Measurements from ENCODE around the gene DLGAP1. TPM values are rescaled to one million over a fixed set of nuclear protein-coding genes. Genes with fewer than 3 reads are reported as not detected.
"Not testable (repeated sequence)": the region's sequence is repeated elsewhere in the genome, so short reads cannot be mapped to it uniquely, and the experiment has no call there.

DLGAP1 gene
- total and polyA plus RNA-seq, 4 donors = 16.5 to 30.7 (median 29.7) TPM

DNA sequence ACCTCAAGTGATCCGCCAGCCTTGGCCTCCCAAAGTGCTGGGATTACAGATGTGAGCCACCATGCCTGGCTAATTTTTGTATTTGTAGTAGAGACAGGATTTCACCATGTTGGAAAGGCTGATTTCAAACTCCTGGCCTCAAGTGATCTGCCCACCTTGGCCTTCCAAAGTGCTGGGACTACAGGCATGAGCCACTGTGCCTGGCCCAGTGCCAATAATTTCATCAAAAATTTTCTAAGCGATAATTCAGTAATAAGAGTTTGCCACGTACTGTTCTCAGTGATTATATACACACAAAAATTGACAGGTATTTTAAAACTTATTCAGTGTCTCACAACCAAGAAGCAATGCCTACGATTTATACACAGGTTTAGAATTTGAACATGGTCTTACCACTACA, 143.2 kb downstream of the DLGAP1 start:
- WGBS (ENCODE audit: insufficient coverage) = 100% methylated on average over 1 of the region's 4 CpGs
- not testable (repeated sequence) for DNase-seq (ENCODE audit: low read depth in 4 of 6, low spot score in 6 of 6); H3K4me3 ChIP-seq (ENCODE audit: low read depth, low read length)

DNA sequence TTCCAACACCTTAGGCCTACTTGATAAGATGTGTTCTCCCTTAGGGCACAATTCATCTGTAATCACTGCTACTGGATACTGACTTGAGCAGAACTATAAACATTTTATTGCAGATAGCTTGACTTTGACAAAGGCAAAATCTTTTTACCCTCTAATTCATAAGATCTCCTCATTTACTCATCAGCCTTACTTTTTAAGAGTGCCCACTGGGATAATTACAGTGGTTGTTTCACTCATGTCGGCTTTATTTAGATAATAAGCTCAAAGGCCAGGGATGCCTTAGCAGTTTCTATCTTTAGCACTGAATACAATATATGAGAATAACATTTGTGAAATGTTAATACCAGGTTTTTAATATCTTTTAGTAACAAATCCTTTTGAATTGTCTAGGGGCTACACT, 144.0 kb downstream of the DLGAP1 start:
- no CpG with 5 or more reads among the region's 1 CpG for WGBS (ENCODE audit: insufficient coverage)
- H3K27me3 ChIP-seq (ENCODE audit: control insufficient read depth, insufficient read depth, low read length) = no peaks in the 10 kb centered on the region
- H3K4me3 ChIP-seq (ENCODE audit: low read depth, low read length) = no peak overlapping the region
- H3K9me3 ChIP-seq (ENCODE audit: control insufficient read depth, insufficient read depth, low read length) = no peaks in the 10 kb centered on the region
- H3K4me1 ChIP-seq (ENCODE audit: control insufficient read depth, insufficient read depth, low read length) = no peaks in the 10 kb centered on the region
- no peaks in the 10 kb centered on the region for H3K36me3 ChIP-seq (ENCODE audit: control insufficient read depth, insufficient read depth, low read length)
- peak in 2 of 6 donors; percentile 20 to 75 for DNase-seq (ENCODE audit: low read depth in 4 of 6, low spot score in 6 of 6)
- H3K27ac ChIP-seq (ENCODE audit: low read depth, low read length) = no peak overlapping the region

More for the DNA sequence above, 143.2 kb downstream of the DLGAP1 start:
- H3K36me3 ChIP-seq (ENCODE audit: control insufficient read depth, insufficient read depth, low read length); H3K9me3 ChIP-seq (ENCODE audit: control insufficient read depth, insufficient read depth, low read length); H3K27ac ChIP-seq (ENCODE audit: low read depth, low read length); H3K27me3 ChIP-seq (ENCODE audit: control insufficient read depth, insufficient read depth, low read length); H3K4me1 ChIP-seq (ENCODE audit: control insufficient read depth, insufficient read depth, low read length): not testable (repeated sequence)

GRCh38 chr18:4309227-4309626, 145.9 kb downstream of the DLGAP1 start:
- no peaks in the 10 kb centered on the region for H3K36me3 ChIP-seq (ENCODE audit: control insufficient read depth, insufficient read depth, low read length)
- WGBS (ENCODE audit: insufficient coverage) = 100% methylated on average over 2 of the region's 5 CpGs
- H3K27ac ChIP-seq (ENCODE audit: low read depth, low read length) = no peak overlapping the region
- DNase-seq (ENCODE audit: low read depth in 4 of 6, low spot score in 6 of 6) = no peak
- no peaks in the 10 kb centered on the region for H3K9me3 ChIP-seq (ENCODE audit: control insufficient read depth, insufficient read depth, low read length)
- no peaks in the 10 kb centered on the region for H3K27me3 ChIP-seq (ENCODE audit: control insufficient read depth, insufficient read depth, low read length)
- no peak overlapping the region for H3K4me3 ChIP-seq (ENCODE audit: low read depth, low read length)
- no peaks in the 10 kb centered on the region for H3K4me1 ChIP-seq (ENCODE audit: control insufficient read depth, insufficient read depth, low read length)

DNA sequence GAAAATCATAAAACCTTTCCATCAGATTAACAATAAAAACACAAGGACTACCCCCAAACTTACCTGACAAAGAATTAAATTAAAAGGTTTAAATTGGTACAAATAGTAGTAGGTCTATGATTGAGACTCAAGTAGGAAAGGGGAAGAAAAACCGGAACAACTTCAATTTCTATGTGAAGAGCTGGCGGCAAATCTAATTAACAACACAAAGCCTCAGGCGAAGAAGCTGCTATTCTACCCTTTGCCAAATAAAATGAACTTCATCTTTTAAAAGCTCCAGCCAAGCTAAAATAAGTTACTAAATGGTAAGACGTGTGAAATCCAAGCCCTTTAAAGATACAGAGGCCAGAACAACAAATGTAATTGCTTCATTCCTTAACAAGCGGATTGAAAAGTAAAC, 146.5 kb downstream of the DLGAP1 start:
- H3K4me1 ChIP-seq (ENCODE audit: control insufficient read depth, insufficient read depth, low read length) = no peaks in the 10 kb centered on the region
- peak in 1 of 6 donors; percentile 27 for DNase-seq (ENCODE audit: low read depth in 4 of 6, low spot score in 6 of 6)
- H3K27ac ChIP-seq (ENCODE audit: low read depth, low read length) = no peak overlapping the region
- H3K27me3 ChIP-seq (ENCODE audit: control insufficient read depth, insufficient read depth, low read length) = no peaks in the 10 kb centered on the region
- no peak overlapping the region for H3K4me3 ChIP-seq (ENCODE audit: low read depth, low read length)
- H3K9me3 ChIP-seq (ENCODE audit: control insufficient read depth, insufficient read depth, low read length) = no peaks in the 10 kb centered on the region
- H3K36me3 ChIP-seq (ENCODE audit: control insufficient read depth, insufficient read depth, low read length) = no peaks in the 10 kb centered on the region
- WGBS (ENCODE audit: insufficient coverage) = no CpG with 5 or more reads among the region's 5 CpGs

DNA sequence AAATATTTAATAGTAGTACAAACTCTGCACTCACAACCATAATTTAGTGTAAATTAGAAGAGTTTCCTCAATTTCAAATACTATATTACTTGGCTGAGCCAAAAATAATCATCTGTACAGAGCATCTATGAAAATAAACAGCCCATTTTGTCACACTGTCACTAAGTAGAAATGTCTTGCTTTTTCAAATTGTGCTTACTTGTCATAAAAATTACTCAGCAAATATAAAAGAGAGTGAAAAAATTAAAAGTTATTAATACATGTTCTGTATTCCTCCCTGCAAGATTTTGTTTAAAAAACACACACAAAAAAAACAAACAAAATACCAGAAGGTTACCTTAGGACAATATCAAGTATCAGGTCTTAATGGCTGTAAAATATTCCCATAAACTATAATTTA, 155.7 kb downstream of the DLGAP1 start:
- H3K4me3 ChIP-seq (ENCODE audit: low read depth, low read length) = no peak overlapping the region
- no peak overlapping the region for H3K27ac ChIP-seq (ENCODE audit: low read depth, low read length)
- no peaks in the 10 kb centered on the region for H3K36me3 ChIP-seq (ENCODE audit: control insufficient read depth, insufficient read depth, low read length)
- H3K27me3 ChIP-seq (ENCODE audit: control insufficient read depth, insufficient read depth, low read length) = no peaks in the 10 kb centered on the region
- H3K9me3 ChIP-seq (ENCODE audit: control insufficient read depth, insufficient read depth, low read length) = no peaks in the 10 kb centered on the region
- no peak for DNase-seq (ENCODE audit: low read depth in 4 of 6, low spot score in 6 of 6)
- no peaks in the 10 kb centered on the region for H3K4me1 ChIP-seq (ENCODE audit: control insufficient read depth, insufficient read depth, low read length)

DNA sequence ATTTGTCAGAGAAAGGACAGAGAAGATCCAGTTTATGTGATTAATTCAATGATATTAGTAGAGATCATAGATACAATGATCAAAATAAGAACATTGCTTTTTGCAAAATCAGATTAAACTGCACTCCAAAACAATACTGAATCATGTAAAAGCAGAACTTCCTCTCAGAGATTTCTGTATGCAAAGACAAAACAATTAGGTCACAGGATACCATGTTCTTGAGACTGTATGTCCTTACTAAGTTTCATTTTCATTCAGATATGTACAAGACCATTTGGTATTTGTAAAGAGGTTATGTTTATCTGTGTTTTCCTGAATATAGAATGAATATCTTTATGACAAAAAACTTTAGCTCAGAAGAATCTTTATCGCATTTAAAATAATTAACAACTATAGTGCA, 161.8 kb downstream of the DLGAP1 start:
- Histone ChIP-seq H3K4me3 (ENCODE audit: low read depth, low read length) (no peak overlapping the region), H3K36me3 (ENCODE audit: control insufficient read depth, insufficient read depth, low read length) (no peaks in the 10 kb centered on the region), H3K27me3 (ENCODE audit: control insufficient read depth, insufficient read depth, low read length) (no peaks in the 10 kb centered on the region), H3K4me1 (ENCODE audit: control insufficient read depth, insufficient read depth, low read length) (no peaks in the 10 kb centered on the region), H3K27ac (ENCODE audit: low read depth, low read length) (no peak overlapping the region), H3K9me3 (ENCODE audit: control insufficient read depth, insufficient read depth, low read length) (no peaks in the 10 kb centered on the region)
- no peak for DNase-seq (ENCODE audit: low read depth in 4 of 6, low spot score in 6 of 6)
- WGBS (ENCODE audit: insufficient coverage) = no CpG with 5 or more reads among the region's 1 CpG

DNA sequence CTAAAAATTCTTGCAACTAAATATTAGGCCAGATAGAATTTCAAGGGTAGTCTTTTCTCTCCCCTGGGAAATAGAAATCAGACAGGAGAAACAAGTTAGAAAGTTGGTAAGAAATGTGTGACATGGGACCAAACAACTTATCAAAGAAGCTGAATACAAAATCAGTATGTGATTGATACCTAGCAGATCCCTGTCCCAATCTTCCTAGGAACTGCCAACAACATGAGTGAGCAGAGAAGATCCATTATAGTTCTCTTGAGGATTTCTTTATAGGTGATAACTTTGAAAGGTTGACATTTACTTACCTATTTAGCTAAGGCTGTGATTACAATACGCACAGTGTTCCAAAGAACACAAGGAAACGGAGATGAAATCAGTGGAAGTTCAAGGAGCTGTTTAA, 162.4 kb downstream of the DLGAP1 start:
- no peak for DNase-seq (ENCODE audit: low read depth in 4 of 6, low spot score in 6 of 6)
- no peaks in the 10 kb centered on the region for H3K9me3 ChIP-seq (ENCODE audit: control insufficient read depth, insufficient read depth, low read length)
- no peaks in the 10 kb centered on the region for H3K27me3 ChIP-seq (ENCODE audit: control insufficient read depth, insufficient read depth, low read length)
- H3K4me1 ChIP-seq (ENCODE audit: control insufficient read depth, insufficient read depth, low read length) = no peaks in the 10 kb centered on the region
- H3K27ac ChIP-seq (ENCODE audit: low read depth, low read length) = no peak overlapping the region
- no peaks in the 10 kb centered on the region for H3K36me3 ChIP-seq (ENCODE audit: control insufficient read depth, insufficient read depth, low read length)
- WGBS (ENCODE audit: insufficient coverage) = no CpG with 5 or more reads among the region's 2 CpGs
- H3K4me3 ChIP-seq (ENCODE audit: low read depth, low read length) = no peak overlapping the region

DNA sequence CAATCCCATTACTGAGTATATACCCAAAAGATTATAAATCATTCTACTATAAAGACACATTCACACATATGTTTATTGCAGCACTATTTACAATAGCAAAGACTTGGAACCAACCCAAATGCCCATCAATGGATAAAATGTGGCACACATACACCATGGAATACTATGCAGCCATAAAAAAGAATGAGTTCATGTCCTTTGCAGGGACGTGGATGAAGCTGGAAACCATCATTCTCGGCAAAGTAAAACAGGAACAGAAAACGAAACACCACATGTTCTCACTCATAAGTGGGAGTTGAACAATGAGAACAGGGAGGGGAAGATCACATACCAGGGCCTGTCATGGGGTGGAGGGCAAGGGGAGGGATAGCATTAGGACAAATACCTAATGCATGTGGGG, 167.8 kb downstream of the DLGAP1 start:
- not testable (repeated sequence) for H3K4me3 ChIP-seq (ENCODE audit: low read depth, low read length); H3K27me3 ChIP-seq (ENCODE audit: control insufficient read depth, insufficient read depth, low read length); H3K36me3 ChIP-seq (ENCODE audit: control insufficient read depth, insufficient read depth, low read length); H3K27ac ChIP-seq (ENCODE audit: low read depth, low read length); DNase-seq (ENCODE audit: low read depth in 4 of 6, low spot score in 6 of 6); H3K9me3 ChIP-seq (ENCODE audit: control insufficient read depth, insufficient read depth, low read length); H3K4me1 ChIP-seq (ENCODE audit: control insufficient read depth, insufficient read depth, low read length)
- no CpG with 5 or more reads among the region's 3 CpGs for WGBS (ENCODE audit: insufficient coverage)

GRCh38 chr18:4286256-4286655, 168.9 kb downstream of the DLGAP1 start:
- Histone ChIP-seq H3K4me1 (ENCODE audit: control insufficient read depth, insufficient read depth, low read length) (no peaks in the 10 kb centered on the region), H3K27me3 (ENCODE audit: control insufficient read depth, insufficient read depth, low read length) (no peaks in the 10 kb centered on the region), H3K9me3 (ENCODE audit: control insufficient read depth, insufficient read depth, low read length) (no peaks in the 10 kb centered on the region), H3K27ac (ENCODE audit: low read depth, low read length) (no peak overlapping the region), H3K4me3 (ENCODE audit: low read depth, low read length) (no peak overlapping the region), H3K36me3 (ENCODE audit: control insufficient read depth, insufficient read depth, low read length) (no peaks in the 10 kb centered on the region)
- DNase-seq (ENCODE audit: low read depth in 4 of 6, low spot score in 6 of 6) = no peak
- WGBS (ENCODE audit: insufficient coverage) = 64% methylated on average over 5 of the region's 5 CpGs

DNA sequence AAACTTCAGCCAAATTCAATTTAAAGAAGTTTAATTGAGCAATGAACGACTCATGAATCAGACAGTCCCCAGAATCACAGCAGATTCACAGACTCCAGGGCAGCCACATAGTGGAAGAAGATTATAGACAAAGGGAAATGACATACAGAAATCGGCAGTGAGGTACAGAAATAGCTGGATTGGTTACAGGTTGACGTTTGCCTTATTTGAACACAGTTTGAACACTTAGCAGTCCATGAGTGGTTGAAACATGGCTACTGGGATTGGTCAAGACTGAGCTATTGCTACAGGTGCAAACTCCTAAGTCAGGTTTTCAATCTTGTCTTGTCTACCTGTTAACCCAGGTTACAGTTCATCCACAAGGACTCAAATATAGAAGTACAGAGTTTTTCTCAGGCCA, 169.6 kb downstream of the DLGAP1 start:
- Histone ChIP-seq H3K9me3 (ENCODE audit: control insufficient read depth, insufficient read depth, low read length) (no peaks in the 10 kb centered on the region), H3K4me1 (ENCODE audit: control insufficient read depth, insufficient read depth, low read length) (no peaks in the 10 kb centered on the region), H3K36me3 (ENCODE audit: control insufficient read depth, insufficient read depth, low read length) (no peaks in the 10 kb centered on the region), H3K27me3 (ENCODE audit: control insufficient read depth, insufficient read depth, low read length) (no peaks in the 10 kb centered on the region), H3K4me3 (ENCODE audit: low read depth, low read length) (no peak overlapping the region), H3K27ac (ENCODE audit: low read depth, low read length) (no peak overlapping the region)
- DNase-seq (ENCODE audit: low read depth in 4 of 6, low spot score in 6 of 6) = no peak
- 42% methylated on average over 2 of the region's 3 CpGs for WGBS (ENCODE audit: insufficient coverage)

All from spinal cord (tissue), 10 donors.